ENCODE data around the gene ABHD12B.
"Not testable (repeated sequence)": the region's sequence is repeated elsewhere in the genome, so short reads cannot be mapped to it uniquely, and the experiment has no call there.

Gene ABHD12B

DNA sequence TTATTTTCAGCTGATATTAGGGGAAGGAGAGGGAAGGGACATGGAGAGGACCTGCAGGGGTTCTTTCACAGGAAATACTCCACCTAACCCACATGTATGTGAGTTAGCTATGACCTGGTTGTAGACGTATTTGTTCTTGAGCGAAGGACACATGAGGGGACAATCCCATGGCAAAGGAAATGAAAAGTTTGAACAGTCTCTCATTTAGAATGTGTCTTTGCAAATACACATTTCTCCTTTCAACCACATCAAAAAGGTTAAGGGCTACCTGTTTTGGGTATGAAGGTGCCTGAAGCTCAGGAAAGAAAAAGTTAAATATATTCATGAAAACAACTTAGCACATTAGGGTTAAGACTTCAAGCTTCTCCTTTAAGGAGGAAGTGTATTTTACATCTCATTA, 65.0 kb downstream of the ABHD12B start:
- DNase-seq = no peak

DNA sequence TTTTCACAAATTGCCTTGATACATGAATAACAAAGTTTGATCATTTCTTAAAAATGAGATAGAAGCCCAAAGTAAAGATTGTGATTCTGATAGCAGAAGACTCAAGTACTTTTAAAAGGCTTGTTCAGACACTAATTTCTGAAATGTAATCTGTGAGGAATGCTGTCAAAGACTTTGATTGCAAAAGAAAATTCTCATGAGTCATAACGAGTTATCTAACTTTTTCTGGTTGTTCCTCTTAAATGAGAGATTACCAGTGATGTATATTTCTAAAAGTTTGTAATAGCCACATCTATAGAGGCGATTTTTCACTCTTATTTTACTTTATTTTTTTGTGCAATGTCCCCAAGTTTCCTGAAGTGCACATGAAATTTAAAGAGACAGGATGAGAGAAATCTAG, 65.5 kb downstream of the ABHD12B start:
- DNase-seq = no peak

- no peak for DNase-seq
Observed at GRCh38 chr14:50937800-50938199, 65.9 kb downstream of the ABHD12B start.

- DNase-seq = no peak
Observed at GRCh38 chr14:50941151-50941550, 69.3 kb downstream of the ABHD12B start.

DNA sequence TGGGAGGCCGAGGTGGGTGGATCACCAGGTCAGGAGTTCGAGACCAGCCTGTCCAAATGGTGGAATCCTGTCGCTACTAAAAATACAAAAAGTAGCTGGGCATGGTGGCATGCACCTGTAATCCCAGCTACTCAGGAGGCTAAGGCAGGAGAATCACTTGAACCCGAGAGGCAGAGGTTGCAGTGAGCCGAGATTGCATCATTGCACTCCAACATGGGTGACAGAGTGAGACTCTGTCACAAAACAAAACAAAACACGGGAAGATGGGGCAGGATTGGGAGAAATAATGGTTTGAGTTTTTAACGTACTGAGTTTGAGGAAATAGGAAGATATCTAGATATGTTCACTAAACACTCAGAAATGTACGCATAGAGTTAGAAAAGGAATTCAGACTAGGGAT, 69.8 kb downstream of the ABHD12B start:
- not testable (repeated sequence) for DNase-seq

GRCh38 chr14:50943261-50943942, 71.5 kb downstream of the ABHD12B start:
- DNase-seq = no peak

GRCh38 chr14:50943943-50944646, 72.2 kb downstream of the ABHD12B start, which contains the start of gene PYGL:
TSS of gene PYGL (minus strand) at chr14:50944483. CDS start at chr14:50944403, 80 bp downstream.
- DNase-seq = no peak

- peak; percentile 35 for DNase-seq
Observed at GRCh38 chr14:50944647-50945413, 73.0 kb downstream of the ABHD12B start.

- no peak for DNase-seq
Observed at GRCh38 chr14:50946234-50946935, 74.5 kb downstream of the ABHD12B start.

DNA sequence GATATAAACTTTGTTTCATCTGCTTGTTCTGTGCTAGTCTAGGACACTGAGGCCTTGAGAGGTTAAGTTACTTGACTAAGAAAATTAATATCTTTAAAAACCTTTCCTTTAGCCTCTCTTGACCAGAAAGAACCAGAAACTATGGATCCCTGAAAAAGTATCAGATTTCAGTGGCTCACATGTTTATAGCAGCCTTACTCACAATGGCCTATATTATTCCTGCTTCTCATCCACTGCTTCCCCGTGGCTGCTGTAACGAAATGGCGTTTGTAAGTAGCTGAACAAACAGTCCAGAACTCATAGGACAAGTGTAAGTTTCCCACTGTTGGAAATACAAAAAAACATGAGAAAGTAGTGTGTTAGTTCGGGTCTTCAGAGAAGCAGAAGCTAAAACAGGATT, 75.6 kb downstream of the ABHD12B start:
- no peak for DNase-seq

- DNase-seq = no peak
Observed at GRCh38 chr14:50948205-50948604, 76.4 kb downstream of the ABHD12B start.

DNA sequence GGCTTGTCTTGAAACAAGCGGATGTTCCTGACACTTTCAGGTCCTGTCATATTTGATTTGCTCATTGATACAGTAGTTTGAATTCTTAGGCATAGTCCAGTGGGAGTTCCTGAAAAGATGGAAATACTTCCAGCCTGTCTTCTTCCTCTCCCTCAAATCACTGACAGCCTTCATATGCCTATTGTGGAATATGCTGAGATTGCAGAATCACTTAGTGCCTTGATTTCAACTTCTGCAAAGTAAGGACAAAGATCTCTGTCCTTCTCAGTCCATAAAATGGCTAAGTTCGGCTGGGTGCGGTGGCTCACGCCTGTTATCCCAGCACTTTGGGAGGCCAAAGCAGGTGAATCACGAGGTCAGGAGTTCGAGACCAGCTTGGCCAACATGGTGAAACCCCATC, 79.2 kb downstream of the ABHD12B start:
- no peak for DNase-seq

- no peak for DNase-seq
Observed at GRCh38 chr14:50953502-50953901, 81.6 kb downstream of the ABHD12B start.
